Stimulated activated CD4-positive, alpha-beta T cell treated with anti-CD3 and anti-CD28 coated beads, Interleukin-1b, Interleukin-23, amount 100 ng/mL, for 24 hours (primary cell): ENCODE results near the gene PGA5.

ENCODE experiments used
- DNase-seq, 4 experiments: peaks; one replicate each; pipeline ENCODE4 v3.0.0-alpha.2; 2020; ENCODE audit warnings: low read depth in 4 of 4, low spot score in 1 of 4

The PGA5 gene

DNA sequence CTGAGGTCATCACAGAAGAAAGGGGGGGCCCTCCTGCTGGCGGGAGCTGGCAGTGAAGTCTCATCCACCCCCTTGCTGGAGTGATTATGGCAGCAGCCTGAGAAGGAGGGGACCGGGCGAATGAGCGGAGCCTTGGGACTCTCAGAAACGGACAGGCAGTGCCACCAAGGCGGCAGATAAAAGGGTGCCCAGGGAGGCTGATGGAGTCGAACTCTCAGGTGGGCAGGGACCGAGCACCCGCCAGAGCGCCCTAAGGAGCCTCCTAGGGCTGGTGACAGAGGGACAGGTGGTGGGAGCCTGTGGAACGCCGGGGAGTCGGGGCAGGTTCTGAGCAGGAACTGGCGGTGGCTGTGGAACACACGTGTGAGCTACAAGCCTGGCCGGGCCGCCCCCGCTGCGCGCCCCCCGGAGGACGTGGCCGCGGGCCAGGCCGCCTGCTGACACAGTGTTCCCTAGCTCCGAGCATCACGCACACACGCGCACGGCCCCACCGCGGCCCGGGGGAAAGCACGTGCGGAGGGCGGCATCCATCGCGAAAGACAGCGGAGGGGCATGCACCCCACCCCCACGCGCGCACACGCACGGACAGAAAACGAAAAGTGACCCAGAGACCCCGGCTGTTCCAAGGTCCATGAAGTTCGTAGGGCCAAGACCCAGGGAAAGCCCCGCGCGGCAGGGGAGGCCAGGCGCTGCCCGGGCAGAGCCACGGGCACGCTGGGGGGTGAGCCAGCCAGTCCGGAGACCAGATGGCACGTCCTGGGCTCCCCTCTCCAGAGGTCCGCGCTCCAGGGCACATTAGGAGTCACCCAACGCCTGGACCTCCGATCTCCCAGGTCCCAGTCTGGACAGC, 53.1 kb downstream of the PGA5 start:
- peak; percentile 12 to 52 (median 30) for DNase-seq

DNA sequence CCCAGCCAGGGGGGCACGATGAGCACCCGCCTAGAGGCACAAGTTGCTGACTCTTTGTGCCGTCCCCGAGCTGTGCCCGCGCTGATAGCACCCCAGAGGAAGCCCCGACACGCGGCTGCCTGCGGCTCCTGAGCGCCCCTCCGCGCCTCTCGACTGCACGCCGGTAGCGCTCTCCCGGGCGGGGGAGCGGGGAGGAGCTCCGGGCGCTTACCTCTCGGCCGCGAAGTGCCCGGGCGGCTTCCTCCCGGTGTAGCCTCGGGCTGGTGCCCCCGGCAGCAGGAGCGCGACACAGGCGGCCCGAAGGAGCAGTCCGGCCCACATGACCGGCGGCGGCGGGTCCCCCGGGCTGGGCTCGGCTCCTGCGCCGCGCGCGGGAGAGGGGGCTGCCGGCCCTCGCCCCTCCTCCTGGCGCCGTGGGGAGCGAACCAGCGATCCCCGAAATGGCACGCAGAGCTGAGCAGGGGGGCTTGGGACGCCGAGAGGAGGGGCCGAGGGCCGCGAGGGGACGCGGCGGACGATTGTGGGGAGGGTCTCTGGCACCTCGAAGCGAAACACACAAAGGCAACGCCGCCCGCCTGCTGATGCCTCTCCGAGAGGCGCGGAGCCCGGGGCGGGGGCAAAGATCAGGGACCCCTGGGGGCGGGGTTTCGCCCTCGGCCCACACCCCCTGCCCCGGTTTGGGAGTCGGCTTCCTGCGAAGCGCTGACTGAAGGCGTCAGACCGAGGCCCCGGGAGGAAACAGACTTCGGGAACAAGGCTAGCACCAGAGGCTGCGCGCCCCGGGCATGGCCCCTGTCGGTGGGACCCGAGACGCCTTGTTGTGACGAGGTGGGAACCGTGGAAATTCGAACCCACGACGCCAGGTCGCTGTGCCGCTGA, 54.0 kb downstream of the PGA5 start, which contains the start of gene VWCE:
VWCE (minus strand) TSS at position 600 of the 879 bp plus-strand sequence; CDS start at position 321, 279 bp downstream.
- DNase-seq, result peak; percentile 32 to 67 (median 50)

DNA sequence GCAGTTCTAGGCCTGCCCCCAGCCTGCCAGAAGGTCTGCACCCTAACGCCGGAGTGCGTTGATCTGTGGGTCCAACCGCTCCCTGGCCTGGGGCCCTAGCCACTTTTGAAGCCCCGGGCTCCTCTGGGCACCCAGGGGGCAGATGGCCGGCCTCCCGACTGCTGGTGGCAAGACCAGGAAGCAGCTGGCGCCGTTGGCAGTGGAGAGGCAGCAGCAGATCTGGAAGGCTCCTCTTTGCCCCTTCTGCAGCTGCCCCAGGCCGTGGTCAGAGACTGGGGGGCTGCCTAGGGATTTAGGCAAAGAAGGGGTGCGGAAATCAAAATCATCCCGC, 54.6 kb downstream of the PGA5 start:
- DNase-seq, result no peak

DNA sequence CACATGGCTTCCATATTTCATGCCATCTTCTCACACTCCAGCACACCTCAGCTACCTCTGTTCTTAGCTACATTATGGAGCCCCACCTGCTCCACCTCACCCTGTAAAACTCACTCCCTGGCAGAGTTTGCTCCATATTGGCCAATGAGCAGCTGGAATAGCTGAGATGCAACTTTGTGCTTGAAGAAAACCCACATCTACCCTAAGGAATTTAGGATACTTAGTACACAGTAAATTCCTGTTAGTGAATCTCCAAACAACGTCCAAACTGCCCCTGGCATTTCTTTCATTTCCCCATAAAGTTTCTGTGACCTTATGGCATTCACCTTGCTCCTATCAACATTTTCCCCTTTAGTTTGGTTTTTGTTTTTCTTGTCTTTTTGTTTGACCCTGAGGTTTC, 56.4 kb downstream of the PGA5 start:
- DNase-seq, result no peak

DNA sequence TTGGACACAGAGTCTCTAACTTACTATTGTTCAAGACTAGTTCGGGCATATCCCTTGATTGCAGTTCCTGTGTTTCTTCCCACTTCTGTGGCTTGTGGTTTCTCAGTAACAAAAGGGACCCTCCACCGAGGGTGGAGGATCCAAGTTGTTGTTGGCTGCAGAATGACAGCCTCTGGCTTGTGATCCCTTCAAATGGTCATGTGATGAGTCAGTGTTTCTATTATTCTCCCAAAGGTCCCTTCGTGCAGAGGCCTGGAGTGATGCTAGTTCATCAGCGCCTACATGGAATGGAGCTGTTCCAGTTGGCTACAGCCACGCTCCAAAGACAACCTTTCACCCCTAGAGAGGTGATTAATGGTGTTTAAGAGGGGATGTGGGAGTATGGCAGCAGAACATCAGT, 56.8 kb downstream of the PGA5 start:
- no peak for DNase-seq

DNA sequence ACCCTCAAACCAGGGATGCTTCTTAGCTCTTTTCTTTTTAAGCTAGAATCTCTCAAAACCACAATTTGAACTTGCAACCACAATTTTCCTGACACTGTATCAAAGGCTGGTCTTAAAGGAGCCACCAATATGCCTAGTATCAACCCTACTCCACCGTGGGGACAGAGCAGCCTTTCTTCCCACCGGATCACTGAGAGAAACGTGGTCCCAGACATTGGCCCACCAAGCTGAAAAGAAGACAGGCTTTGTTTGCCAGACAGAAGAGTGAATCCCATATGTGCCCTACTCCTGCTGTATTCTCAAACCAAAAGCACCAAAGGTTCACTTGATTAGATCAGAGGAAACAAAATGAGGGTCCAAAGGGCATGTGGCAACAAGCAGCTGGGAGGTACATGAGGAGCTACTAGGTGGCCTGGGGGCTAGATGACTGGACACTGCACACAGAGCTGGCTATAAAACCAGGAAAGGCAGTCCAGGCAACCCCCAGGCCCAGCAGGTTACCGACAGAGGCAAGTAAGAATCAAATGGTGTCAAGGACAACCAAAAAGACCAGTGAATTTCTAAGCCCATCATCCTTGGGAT, 57.8 kb downstream of the PGA5 start:
- no peak for DNase-seq
